ENCODE measurements around the gene PANK4.

PANK4 gene

DNA sequence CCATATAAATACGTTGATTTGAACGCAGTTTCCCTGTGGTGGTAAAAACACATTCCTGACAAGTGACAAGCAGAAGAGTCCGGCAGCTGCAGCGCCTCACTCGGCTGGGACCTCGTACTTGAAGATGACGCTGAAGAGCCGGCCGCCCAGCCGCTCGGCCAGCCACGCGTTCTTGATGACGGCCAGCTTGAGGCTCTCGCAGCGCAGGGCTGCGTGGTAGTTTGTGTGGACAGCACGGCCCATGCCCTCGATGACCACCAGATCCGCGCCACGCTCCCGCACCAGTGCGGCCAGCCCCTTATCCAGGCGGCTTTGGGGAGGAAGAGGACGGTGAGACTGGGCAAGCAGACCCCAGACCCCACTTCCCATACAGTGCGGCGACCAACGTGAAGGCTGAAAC is 17.6 kb downstream of the PANK4 start:
- DNase-seq, result no peak

DNA sequence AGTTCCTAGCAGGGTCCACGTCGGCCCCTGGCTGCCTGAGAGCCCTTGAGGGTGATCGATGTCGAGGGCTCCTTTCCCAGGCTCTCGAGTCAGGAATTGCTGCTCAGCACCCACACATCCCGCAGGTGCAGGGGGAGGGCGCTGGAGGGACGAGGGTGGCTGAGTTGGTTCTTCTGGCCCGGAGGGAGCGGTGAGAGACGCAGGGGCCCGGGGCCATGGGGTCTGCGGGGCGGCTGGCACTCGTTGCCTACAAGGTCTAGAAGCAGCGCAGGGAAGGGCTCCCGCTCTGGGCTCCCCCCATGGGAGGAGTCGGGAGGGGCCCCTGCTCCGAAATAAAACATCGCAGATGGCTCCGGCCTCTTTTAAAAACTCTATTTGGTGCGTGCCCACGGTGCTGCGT is 18.2 kb downstream of the PANK4 start:
- DNase-seq, result no peak

DNA sequence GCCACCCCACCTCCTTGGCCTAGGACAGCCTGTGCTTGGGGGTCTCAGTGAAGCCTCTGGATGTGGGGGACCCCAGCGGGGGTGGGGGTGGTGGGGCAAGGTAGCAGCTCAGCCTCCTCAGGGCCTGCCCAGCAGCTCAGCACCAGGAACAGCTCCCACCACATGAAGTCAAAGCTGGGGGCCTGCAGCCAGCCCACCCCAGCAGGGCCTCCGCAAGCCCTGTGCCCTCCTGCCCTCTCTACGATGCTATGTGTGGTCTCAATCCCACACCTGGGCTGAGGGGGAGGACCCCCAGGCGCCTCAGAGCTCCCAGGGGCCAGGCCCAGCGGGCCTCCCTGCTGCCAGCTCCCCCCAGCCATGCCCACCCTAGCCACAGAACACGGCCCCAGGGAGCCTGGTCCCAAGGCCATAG is 18.6 kb downstream of the PANK4 start:
- no peak for DNase-seq

DNA sequence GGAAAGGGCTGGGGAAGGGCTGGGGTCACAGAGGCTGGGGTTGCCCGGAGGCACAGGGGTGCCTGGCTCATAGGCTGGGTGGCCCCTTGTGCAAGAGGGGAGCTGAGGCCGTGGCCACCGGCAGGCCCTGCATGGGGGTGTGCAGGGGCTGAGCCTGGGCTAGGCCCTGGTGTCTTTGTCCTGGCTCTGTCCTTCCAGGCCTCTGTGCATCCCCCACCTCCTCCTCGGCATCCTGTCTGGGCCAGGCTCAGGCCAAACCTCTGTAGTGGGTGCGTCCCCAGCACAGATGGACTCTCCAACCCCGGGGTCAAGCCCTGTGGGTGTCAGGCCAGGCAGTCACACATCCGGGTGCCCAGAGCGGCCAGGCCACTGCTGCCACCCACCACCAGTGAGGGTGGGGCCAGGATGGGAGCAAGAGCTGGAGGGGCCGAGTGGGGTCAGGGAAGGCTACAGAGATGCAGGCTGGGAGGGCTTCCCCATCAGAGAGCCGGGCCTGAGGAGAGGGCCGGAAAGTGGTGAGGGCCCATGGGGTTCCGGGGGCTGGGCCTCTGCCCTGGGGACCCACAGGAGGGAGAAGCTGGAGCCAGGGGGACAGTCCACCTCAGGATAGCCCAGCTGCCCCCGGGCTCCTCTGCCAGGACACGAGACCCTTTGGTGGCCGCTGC is 19.4 kb downstream of the PANK4 start:
- no peak for DNase-seq

DNA sequence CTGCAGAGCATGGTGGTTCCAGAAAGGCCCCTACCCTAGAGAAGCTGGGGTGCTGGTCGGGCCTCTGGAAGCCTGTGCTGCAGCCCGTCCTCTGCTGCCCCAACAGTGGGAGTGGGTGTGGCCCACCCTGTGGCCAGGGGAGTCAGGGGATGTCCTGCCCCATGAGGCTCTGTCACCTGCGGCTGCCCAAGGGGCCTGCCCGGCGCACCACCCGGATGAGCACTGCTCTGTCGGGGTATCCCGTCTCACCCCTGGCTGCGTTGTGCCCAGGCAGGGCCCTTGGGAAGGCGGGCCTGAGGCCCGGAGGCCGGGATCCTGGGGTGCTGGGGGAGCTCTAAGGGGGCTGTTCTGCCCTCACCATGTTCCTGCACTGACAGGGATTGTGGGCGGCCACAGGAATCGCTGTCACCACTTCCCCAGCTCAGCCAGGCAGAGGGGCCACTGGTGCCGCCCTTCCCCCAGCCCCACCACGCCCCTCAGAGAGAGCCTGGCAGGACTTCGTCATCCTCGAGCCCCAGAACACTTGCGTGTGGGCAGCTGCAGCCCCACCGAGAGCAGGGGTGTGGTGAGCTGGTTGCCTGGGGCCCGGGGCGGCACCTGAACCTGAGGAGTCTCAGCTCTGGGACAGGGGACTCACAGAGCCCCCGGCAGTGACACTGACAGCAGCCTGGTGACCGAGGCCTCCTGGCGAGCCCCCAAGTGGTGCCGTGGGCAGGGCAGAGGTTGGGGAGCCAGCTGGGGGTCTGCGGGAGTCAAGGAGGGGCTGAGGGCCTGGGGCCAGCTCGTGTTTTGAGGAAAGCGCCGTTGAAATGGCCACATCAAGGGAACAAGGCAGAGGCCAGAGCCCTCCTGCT is 20.2 kb downstream of the PANK4 start:
- no peak for DNase-seq

DNA sequence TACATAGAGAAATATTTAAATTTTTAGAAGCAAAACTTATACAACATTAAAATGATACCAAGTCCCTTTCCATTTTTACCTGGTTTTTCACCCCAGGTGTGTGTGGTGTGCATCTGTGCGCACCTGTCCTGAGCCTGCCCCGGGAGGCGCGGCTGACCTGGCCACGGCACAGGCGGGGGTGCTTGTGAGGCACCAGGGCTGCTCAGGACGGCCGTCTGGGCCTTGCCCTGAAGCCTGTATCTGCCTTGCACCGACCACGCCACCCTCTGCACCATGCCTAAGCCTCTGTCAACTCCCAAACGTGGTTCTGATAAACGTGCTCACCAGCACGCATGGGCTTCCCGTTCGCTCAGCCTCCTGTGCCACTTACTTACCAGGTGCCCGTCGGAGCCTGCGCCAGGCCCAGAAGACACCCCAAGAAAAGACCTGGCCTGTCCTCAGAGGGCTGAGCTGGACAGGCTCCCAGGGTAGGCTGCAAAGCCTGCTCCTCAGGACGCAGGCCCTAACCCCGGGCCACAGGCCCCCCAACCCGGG is 20.9 kb downstream of the PANK4 start:
- no peak for DNase-seq

GRCh38 chr1:2504949-2505272 is 21.5 kb downstream of the PANK4 start:
- no peak for DNase-seq

DNA sequence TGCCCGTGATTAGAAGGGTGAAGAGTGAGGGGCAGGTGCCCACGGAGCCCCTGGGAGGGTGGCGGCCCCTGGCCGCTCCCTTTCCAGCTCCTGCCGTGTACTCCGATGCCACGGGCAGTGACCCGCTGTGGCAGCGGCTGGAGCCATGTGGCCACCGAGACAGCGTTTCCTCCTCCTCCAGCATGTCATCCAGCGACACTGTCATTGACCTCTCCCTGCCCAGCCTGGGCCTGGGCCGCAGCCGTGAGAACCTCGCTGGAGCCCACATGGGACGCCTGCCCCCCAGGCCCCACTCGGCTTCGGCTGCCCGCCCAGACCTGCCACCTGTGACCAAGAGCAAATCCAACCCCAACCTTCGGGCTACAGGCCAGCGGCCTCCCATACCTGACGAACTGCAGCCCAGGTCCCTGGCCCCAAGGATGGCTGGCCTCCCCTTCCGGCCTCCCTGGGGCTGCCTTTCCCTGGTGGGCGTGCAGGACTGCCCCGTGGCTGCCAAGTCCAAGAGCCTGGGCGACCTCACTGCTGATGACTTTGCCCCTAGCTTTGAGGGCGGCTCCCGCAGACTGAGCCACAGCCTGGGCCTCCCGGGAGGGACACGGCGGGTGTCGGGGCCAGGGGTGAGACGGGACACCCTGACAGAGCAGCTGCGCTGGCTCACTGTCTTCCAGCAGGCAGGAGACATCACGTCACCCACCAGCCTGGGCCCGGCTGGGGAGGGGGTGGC is 22.0 kb downstream of the PANK4 start:
- no peak for DNase-seq

GRCh38 chr1:2503554-2504224 is 22.7 kb downstream of the PANK4 start:
- no peak for DNase-seq

DNA sequence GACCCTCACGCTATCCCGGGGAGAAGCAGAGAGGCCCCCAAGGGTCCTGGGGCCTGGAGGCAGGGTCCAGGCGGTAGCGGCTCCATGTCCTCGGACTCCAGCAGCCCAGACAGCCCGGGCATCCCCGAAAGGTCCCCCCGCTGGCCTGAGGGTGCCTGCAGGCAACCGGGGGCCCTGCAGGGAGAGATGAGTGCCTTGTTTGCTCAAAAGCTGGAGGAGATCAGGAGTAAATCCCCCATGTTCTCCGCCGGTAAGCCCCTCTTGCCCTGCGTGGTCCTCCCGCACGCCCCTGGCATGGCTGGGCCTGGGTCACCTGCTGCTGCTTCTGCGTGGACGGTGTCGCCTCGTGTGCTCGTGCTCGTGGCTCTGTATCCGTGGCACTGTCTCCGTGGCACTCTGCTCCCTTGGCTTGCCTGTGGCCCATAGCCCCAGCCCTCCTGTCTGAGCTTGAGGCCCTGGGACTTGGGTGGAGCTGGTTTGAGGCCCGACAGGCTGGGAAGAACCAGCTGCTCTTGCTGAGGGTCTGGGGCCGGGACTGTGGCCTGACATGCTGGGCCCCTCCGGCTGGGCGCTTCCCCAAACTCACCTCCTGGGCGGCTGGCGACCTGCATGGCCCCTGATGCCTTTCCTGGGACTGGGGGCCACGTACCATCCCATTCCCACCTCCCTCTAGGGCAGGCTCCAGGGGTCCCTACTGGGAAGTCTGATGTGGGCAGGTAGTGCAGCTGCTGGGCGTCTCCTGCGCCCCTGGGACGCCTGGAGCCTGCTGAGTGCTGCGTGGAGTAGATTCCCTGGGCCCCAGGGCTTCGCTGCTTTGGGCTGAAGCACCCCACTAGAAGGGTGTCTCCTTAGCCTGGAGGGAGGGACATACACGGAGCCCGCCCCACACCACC is 23.5 kb downstream of the PANK4 start:
- DNase-seq, result no peak

DNA sequence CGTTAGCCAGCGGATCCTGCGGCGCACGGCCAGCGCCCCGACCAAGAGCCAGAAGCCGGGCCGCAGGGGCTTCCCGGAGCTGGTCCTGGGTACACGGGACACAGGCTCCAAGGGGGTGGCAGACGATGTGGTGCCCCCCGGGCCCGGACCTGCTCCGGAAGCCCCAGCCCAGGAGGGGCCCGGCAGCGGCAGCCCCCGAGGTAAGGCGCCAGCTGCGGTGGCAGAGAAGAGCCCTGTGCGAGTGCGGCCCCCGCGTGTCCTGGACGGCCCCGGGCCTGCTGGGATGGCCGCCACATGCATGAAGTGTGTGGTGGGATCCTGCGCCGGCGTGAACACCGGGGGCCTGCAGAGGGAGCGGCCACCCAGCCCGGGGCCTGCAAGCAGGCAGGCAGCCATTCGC is 24.2 kb downstream of the PANK4 start:
- no peak for DNase-seq

DNA sequence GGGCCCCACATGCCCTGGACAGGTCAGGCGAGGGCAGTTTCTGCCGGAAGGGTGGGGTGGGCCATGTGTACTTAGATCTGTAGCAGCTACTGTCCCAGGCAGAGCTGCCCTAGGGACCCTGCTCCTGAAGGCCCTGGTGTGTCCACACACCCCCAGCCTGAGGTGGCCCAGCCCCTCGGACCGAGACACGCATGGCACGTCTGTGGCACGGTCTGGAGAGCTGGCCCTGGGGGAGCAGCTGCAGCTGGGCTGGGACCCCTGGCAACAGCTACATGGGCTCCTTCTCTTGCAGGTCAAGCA is 24.6 kb downstream of the PANK4 start:
- no peak for DNase-seq

GRCh38 chr1:2501041-2501819 is 25.2 kb downstream of the PANK4 start:
- DNase-seq, result no peak

DNA sequence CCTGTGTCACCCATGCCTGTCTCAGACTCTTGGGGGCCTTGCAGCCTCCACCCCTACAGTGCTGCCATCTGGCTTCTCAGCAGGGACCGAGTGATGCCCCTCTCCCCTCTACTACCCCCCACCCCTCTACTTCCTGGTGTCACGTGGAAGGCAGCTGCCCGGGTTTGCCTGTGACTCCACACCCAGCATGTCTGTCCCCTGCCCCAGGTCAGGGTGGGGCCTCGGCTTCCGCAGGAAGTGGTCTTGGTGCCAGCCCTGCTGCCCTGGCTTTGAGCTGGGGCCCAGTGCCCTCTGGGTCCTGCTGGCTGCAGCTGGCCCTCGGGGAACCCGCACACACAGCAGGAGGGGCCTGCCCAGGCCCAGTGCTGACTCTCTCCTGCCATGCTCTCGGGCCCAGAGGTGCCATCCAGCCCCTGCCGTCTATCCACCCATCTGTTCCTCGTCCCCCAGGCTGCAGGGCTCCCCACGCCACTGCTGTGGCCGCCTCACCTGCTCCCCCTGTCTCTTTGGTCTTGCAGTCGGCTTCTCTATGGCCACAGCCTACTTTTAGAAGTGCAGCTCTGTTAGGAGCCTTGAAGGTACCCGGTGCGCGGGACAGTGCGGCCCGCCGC is 26.3 kb downstream of the PANK4 start:
- DNase-seq, result no peak

GRCh38 chr1:2499260-2499659 is 27.1 kb downstream of the PANK4 start:
- DNase-seq, result no peak

DNA sequence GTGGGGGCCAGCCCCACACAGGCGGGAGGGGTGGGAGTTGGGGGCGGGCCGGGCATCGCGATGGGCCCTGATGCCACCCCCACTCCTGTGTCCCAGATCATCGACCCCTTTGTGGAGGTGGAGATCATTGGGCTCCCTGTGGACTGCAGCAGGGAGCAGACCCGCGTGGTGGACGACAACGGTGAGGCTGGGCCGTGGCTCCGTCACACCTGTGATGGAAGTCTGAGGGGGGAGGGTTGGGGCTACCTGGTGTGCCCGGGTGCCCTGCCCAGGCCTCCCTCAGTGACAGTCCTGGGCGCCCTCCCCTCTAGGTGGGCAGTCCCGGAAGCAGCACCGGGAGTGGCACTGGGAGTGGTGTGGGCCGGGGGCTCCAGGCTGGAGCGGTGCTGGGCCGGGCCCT is 27.7 kb downstream of the PANK4 start:
- DNase-seq, result no peak

GRCh38 chr1:2497891-2498290 is 28.5 kb downstream of the PANK4 start:
- no peak for DNase-seq

GRCh38 chr1:2496746-2497145 is 29.6 kb downstream of the PANK4 start:
- no peak for DNase-seq

DNA sequence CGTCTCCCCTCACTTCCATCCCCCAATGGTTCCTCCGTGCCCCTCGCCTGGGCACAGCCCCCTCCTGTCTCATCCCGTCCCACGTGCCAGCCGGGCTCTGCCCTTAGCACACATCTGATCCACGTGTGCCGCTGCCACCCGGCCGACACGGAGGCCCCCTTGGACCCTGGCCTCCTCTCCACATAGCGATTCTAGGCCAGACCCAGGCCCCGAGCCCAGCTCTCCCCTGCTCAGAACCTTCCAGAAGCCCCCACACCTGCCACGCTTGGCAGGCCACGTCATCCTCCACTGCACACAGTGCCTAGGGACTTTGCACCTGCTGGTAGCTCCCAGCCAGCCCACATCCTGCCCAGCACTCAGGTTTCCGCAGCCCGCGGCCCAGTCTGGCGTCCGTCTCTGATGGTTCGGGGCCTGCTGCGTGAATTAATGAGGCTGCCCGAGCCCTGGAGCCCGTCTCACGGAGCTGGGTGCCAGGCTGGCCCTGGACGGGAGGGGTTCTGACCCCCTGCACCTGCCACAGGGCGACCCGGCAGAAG is 30.2 kb downstream of the PANK4 start:
- DNase-seq, result no peak

- no peak for DNase-seq
Measured at GRCh38 chr1:2495546-2495945, 30.9 kb downstream of the PANK4 start.

DNA sequence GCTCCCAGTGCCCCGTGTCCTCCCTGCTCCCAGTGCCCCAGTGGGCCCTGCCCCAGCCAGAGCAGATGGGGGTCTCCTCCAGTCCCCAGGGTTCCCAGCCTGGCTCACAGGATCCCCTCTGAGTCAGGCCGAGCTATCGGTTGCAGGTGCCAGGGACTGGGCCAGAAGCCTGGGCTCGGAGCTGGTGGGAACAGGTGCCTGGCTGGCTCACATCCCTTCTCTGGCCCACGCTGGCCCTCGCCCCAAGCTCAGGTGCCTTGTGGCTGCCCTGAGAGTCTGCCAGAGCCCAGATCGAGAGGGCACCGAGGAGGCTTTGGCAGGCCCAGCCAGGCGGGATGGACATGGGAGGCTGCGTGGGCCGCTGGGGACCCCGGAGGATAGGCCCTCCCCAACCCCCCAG is 31.4 kb downstream of the PANK4 start:
- no peak for DNase-seq

Measured in activated CD4-positive, alpha-beta T cell treated with anti-CD3 and anti-CD28 coated beads, Interleukin-2, amount 50 U/mL, for 4 hours (primary cell).